HG02884 (cell line): ENCODE measurements around the gene CTDSPL2.
"Not testable (repeated sequence)": the region's sequence is repeated elsewhere in the genome, so short reads cannot be mapped to it uniquely, and the experiment has no call there.

Experiments
- ATAC-seq: cut with Tn5 transposase; IDR thresholded peaks from one replicate; pipeline ENCODE4 v1.9.1; 2021; ENCODE audit warnings: mild to moderate bottlenecking, moderate library complexity; ENCODE audit not compliant: unreplicated experiment

The CTDSPL2 gene

GRCh38 chr15:44482090-44482489 is 54.7 kb downstream of the CTDSPL2 start:
- ATAC-seq = no peak

- no peak for ATAC-seq
These were observed 58.5 kb downstream of the CTDSPL2 start for GRCh38 chr15:44485880-44486279.

GRCh38 chr15:44489464-44489863 is 62.0 kb downstream of the CTDSPL2 start:
- no peak for ATAC-seq

GRCh38 chr15:44490622-44491021 is 63.2 kb downstream of the CTDSPL2 start:
- no peak for ATAC-seq

- ATAC-seq = no peak
These were observed 64.6 kb downstream of the CTDSPL2 start for GRCh38 chr15:44492040-44492439.

- no peak for ATAC-seq
These were observed 65.2 kb downstream of the CTDSPL2 start for GRCh38 chr15:44492672-44493071.

GRCh38 chr15:44495562-44495961 is 68.1 kb downstream of the CTDSPL2 start:
- no peak for ATAC-seq

- no peak for ATAC-seq
These were observed 73.1 kb downstream of the CTDSPL2 start for GRCh38 chr15:44500555-44500954.

- no peak for ATAC-seq
These were observed 74.4 kb downstream of the CTDSPL2 start for GRCh38 chr15:44501768-44502366.

GRCh38 chr15:44516436-44516835 is 89.0 kb downstream of the CTDSPL2 start:
- ATAC-seq = no peak

GRCh38 chr15:44519537-44519936 is 92.1 kb downstream of the CTDSPL2 start:
- no peak for ATAC-seq

GRCh38 chr15:44525018-44525417 is 97.6 kb downstream of the CTDSPL2 start:
- no peak for ATAC-seq

GRCh38 chr15:44527241-44527640 is 99.8 kb downstream of the CTDSPL2 start:
- ATAC-seq = no peak

- ATAC-seq = no peak
These were observed 102.6 kb downstream of the CTDSPL2 start for GRCh38 chr15:44529864-44530604.

GRCh38 chr15:44530653-44531052 is 103.2 kb downstream of the CTDSPL2 start:
- ATAC-seq = no peak

- ATAC-seq = not testable (repeated sequence)
These were observed 104.8 kb downstream of the CTDSPL2 start for GRCh38 chr15:44532275-44532674.

GRCh38 chr15:44532689-44533088 is 105.3 kb downstream of the CTDSPL2 start:
- no peak for ATAC-seq

- ATAC-seq = no peak
These were observed 107.7 kb downstream of the CTDSPL2 start for GRCh38 chr15:44535092-44535491.

- ATAC-seq = no peak
These were observed 108.3 kb downstream of the CTDSPL2 start for GRCh38 chr15:44535523-44536301.

- ATAC-seq = peak; percentile 45
These were observed 109.0 kb downstream of the CTDSPL2 start for GRCh38 chr15:44536302-44536961.
